WTC11 (cell line): ENCODE data around the gene ERC2.

ENCODE experiments used
- AFF4 ChIP-seq: sonication (generic); formaldehyde crosslinking; IDR thresholded peaks from 2 replicates; pipeline ENCODE4 v1.8.1; 2023; ENCODE audit warnings: mild to moderate bottlenecking, missing genetic modification reagents, borderline replicate concordance
- ARID4B ChIP-seq: sonication (generic); formaldehyde crosslinking; IDR thresholded peaks from 2 replicates; pipeline ENCODE4 v1.8.0; 2023; ENCODE audit warnings: missing genetic modification reagents, mild to moderate bottlenecking, borderline replicate concordance
- ATF2 ChIP-seq: sonication (generic); formaldehyde crosslinking; IDR thresholded peaks from 2 replicates; pipeline ENCODE4 v1.8.1; 2022; ENCODE audit warnings: low read depth, missing genetic modification reagents, borderline replicate concordance
- CTCF ChIP-seq: fragments of 200-600 bp; IDR thresholded peaks from 2 replicates; pipeline ENCODE4 v1.8.0; 2022; ENCODE audit warnings: antibody characterized with exemption
- ETV6 ChIP-seq: sonication (generic); formaldehyde crosslinking; IDR thresholded peaks from 2 replicates; pipeline ENCODE4 v1.8.1; 2022; ENCODE audit warnings: mild to moderate bottlenecking, missing genetic modification reagents
- HMGA2 ChIP-seq: fragments of 250-450 bp; sonication (Bioruptor Pico); IDR thresholded peaks from 2 replicates; pipeline ENCODE4 v1.4.0; 2021; ENCODE audit warnings: mild to moderate bottlenecking, moderate library complexity
- IRF1 ChIP-seq: sonication (generic); formaldehyde crosslinking; IDR thresholded peaks from 2 replicates; pipeline ENCODE4 v1.8.0; 2023; ENCODE audit warnings: missing genetic modification reagents
- JUN ChIP-seq: sonication (generic); formaldehyde crosslinking; IDR thresholded peaks from 2 replicates; pipeline ENCODE4 v1.8.0; 2023; ENCODE audit warnings: mild to moderate bottlenecking, missing genetic modification reagents
- MAX ChIP-seq: sonication (generic); formaldehyde crosslinking; IDR thresholded peaks from 2 replicates; pipeline ENCODE4 v1.8.0; 2022; ENCODE audit warnings: mild to moderate bottlenecking, missing genetic modification reagents
- NFYB ChIP-seq: sonication (generic); formaldehyde crosslinking; conservative IDR thresholded peaks from 2 replicates; pipeline ENCODE4 v1.8.0; 2022; ENCODE audit warnings: low read depth, missing genetic modification reagents
- TEAD1 ChIP-seq: sonication (generic); formaldehyde crosslinking; IDR thresholded peaks from 2 replicates; pipeline ENCODE4 v1.8.0; 2022; ENCODE audit warnings: mild to moderate bottlenecking, missing genetic modification reagents
- TF ChIP-seq, protein P1 (sequence below): fragments of 250-450 bp; sonication (Bioruptor Pico); IDR thresholded peaks from 2 replicates; pipeline ENCODE4 v1.9.0; 2021; ENCODE audit warnings: mild to moderate bottlenecking
- TF ChIP-seq, protein P2 (sequence below): sonication (generic); formaldehyde crosslinking; IDR thresholded peaks from 2 replicates; pipeline ENCODE4 v1.8.1; 2023; ENCODE audit warnings: mild to moderate bottlenecking, moderate library complexity, missing genetic modification reagents
- TF ChIP-seq, protein P3 (sequence below): sonication (generic); formaldehyde crosslinking; IDR thresholded peaks from 2 replicates; pipeline ENCODE4 v1.8.1; 2023; ENCODE audit warnings: mild to moderate bottlenecking, missing genetic modification reagents, moderate library complexity

GRCh38 chr3:55544219-55544618 lies 924.0 kb downstream of the ERC2 start:
- TF ChIP-seq CTCF (no peak), ARID4B (CRISPR knock-in tag) (no peak), ATF2 (CRISPR knock-in tag) (no peak), JUN (CRISPR knock-in tag) (no peak), MAX (CRISPR knock-in tag) (no peak), HMGA2 (CRISPR knock-in tag) (no peak), TEAD1 (CRISPR knock-in tag) (no peak), IRF1 (CRISPR knock-in tag) (no peak), NFYB (CRISPR knock-in tag) (no peak), AFF4 (CRISPR knock-in tag) (no peak), ETV6 (CRISPR knock-in tag) (no peak)
- TF ChIP-seq, protein P1, sequence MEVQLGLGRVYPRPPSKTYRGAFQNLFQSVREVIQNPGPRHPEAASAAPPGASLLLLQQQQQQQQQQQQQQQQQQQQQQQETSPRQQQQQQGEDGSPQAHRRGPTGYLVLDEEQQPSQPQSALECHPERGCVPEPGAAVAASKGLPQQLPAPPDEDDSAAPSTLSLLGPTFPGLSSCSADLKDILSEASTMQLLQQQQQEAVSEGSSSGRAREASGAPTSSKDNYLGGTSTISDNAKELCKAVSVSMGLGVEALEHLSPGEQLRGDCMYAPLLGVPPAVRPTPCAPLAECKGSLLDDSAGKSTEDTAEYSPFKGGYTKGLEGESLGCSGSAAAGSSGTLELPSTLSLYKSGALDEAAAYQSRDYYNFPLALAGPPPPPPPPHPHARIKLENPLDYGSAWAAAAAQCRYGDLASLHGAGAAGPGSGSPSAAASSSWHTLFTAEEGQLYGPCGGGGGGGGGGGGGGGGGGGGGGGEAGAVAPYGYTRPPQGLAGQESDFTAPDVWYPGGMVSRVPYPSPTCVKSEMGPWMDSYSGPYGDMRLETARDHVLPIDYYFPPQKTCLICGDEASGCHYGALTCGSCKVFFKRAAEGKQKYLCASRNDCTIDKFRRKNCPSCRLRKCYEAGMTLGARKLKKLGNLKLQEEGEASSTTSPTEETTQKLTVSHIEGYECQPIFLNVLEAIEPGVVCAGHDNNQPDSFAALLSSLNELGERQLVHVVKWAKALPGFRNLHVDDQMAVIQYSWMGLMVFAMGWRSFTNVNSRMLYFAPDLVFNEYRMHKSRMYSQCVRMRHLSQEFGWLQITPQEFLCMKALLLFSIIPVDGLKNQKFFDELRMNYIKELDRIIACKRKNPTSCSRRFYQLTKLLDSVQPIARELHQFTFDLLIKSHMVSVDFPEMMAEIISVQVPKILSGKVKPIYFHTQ, result no peak
- TF ChIP-seq, protein P2, sequence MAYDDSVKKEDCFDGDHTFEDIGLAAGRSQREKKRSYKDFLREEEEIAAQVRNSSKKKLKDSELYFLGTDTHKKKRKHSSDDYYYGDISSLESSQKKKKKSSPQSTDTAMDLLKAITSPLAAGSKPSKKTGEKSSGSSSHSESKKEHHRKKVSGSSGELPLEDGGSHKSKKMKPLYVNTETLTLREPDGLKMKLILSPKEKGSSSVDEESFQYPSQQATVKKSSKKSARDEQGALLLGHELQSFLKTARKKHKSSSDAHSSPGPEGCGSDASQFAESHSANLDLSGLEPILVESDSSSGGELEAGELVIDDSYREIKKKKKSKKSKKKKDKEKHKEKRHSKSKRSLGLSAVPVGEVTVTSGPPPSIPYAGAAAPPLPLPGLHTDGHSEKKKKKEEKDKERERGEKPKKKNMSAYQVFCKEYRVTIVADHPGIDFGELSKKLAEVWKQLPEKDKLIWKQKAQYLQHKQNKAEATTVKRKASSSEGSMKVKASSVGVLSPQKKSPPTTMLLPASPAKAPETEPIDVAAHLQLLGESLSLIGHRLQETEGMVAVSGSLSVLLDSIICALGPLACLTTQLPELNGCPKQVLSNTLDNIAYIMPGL (CRISPR knock-in tag), result no peak
- TF ChIP-seq, protein P3, sequence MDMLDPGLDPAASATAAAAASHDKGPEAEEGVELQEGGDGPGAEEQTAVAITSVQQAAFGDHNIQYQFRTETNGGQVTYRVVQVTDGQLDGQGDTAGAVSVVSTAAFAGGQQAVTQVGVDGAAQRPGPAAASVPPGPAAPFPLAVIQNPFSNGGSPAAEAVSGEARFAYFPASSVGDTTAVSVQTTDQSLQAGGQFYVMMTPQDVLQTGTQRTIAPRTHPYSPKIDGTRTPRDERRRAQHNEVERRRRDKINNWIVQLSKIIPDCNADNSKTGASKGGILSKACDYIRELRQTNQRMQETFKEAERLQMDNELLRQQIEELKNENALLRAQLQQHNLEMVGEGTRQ, result no peak
